SK-N-SH treated with all-trans-retinoic acid at 6 μM for 48 hours (cell line): ENCODE results near the gene SLC24A4.

Experiments
- ATAC-seq: fragments of 200-7000 bp; cut with Tn5 transposase; 3 replicates; pipeline ENCODE4 v1.9.1; 2020; ENCODE audit warnings: mild to moderate bottlenecking, moderate library complexity
- ARNTL ChIP-seq: fragments of 450-650 bp; formaldehyde crosslinking; IDR thresholded peaks from 2 replicates; pipeline ENCODE4 v1.5.0; 2020; ENCODE audit warnings: low read depth, mild to moderate bottlenecking, moderate library complexity, borderline replicate concordance
- BACH2 ChIP-seq: fragments of 250-450 bp; sonication (Bioruptor Pico); IDR thresholded peaks from 2 replicates; pipeline ENCODE4 v1.9.0; 2021; ENCODE audit warnings: mild to moderate bottlenecking, borderline replicate concordance
- CSDC2 ChIP-seq: fragments of 250-450 bp; sonication (Bioruptor Pico); IDR thresholded peaks from 2 replicates; pipeline ENCODE4 v1.5.0; 2020; ENCODE audit warnings: mild to moderate bottlenecking, moderate library complexity
- ESRRG ChIP-seq: fragments of 250-450 bp; sonication (Bioruptor Pico); IDR thresholded peaks from 2 replicates; pipeline ENCODE4 v1.6.1; 2021; ENCODE audit warnings: mild to moderate bottlenecking
- GLIS3 ChIP-seq: fragments of 250-450 bp; sonication (Bioruptor Pico); IDR thresholded peaks from 2 replicates; pipeline ENCODE4 v1.5.0; 2020; ENCODE audit warnings: mild to moderate bottlenecking, moderate library complexity
- ISL1 ChIP-seq: fragments of 250-450 bp; sonication (Bioruptor Pico); IDR thresholded peaks from 2 replicates; pipeline ENCODE4 v2.1.2; 2022; ENCODE audit warnings: mild to moderate bottlenecking, moderate library complexity
- OSR1 ChIP-seq: fragments of 250-450 bp; sonication (Bioruptor Pico); IDR thresholded peaks from 2 replicates; pipeline ENCODE4 v1.8.0; 2022; ENCODE audit warnings: moderate library complexity, mild to moderate bottlenecking, inconsistent platforms
- PPARA ChIP-seq: fragments of 250-450 bp; sonication (Bioruptor Pico); IDR thresholded peaks from 2 replicates; pipeline ENCODE4 v1.5.0; 2020; ENCODE audit warnings: mild to moderate bottlenecking, borderline replicate concordance
- RARB ChIP-seq: fragments of 250-450 bp; sonication (Bioruptor Pico); IDR thresholded peaks from 2 replicates; pipeline ENCODE4 v1.8.0; 2021; ENCODE audit warnings: mild to moderate bottlenecking, moderate library complexity
- SNAI2 ChIP-seq: fragments of 250-450 bp; sonication (Bioruptor Pico); IDR thresholded peaks from 2 replicates; pipeline ENCODE4 v1.5.0; 2020; ENCODE audit warnings: mild to moderate bottlenecking, moderate library complexity
- TCF4 ChIP-seq: fragments of 250-450 bp; sonication (Bioruptor Pico); IDR thresholded peaks from 2 replicates; pipeline ENCODE4 v1.8.0; 2021; ENCODE audit warnings: mild to moderate bottlenecking, moderate library complexity, borderline replicate concordance
- TOX ChIP-seq: fragments of 250-450 bp; sonication (Bioruptor Pico); IDR thresholded peaks from 2 replicates; pipeline ENCODE4 v1.8.0; 2021; ENCODE audit warnings: mild to moderate bottlenecking, moderate library complexity, borderline replicate concordance
- ZFP30 ChIP-seq: fragments of 450-650 bp; formaldehyde crosslinking; IDR thresholded peaks from 2 replicates; pipeline ENCODE4 v1.5.0; 2022; ENCODE audit warnings: mild to moderate bottlenecking, moderate library complexity
- ZNF565 ChIP-seq: fragments of 450-650 bp; formaldehyde crosslinking; conservative IDR thresholded peaks from 2 replicates; pipeline ENCODE4 v1.5.0; 2020; ENCODE audit warnings: low read depth, mild to moderate bottlenecking, moderate library complexity
- ZNF8 ChIP-seq: fragments of 450-650 bp; formaldehyde crosslinking; IDR thresholded peaks from 2 replicates; pipeline ENCODE4 v1.5.0; 2020; ENCODE audit warnings: mild to moderate bottlenecking, moderate library complexity
- TF ChIP-seq, protein P1 (sequence below): fragments of 250-450 bp; sonication (Bioruptor Pico); IDR thresholded peaks from 2 replicates; pipeline ENCODE4 v1.5.0; 2020; ENCODE audit warnings: mild to moderate bottlenecking, moderate library complexity
- TF ChIP-seq, protein P2 (sequence below): fragments of 250-450 bp; sonication (Bioruptor Pico); IDR thresholded peaks from 2 replicates; pipeline ENCODE4 v1.8.0; 2020; ENCODE audit warnings: mild to moderate bottlenecking, moderate library complexity, borderline replicate concordance
- TF ChIP-seq, protein P3 (sequence below): fragments of 250-450 bp; sonication (Bioruptor Pico); IDR thresholded peaks from 2 replicates; pipeline ENCODE4 v1.8.0; 2021; ENCODE audit warnings: low read depth, mild to moderate bottlenecking, moderate library complexity, borderline replicate concordance
- TF ChIP-seq, protein P4 (sequence below): fragments of 250-450 bp; sonication (Bioruptor Pico); IDR thresholded peaks from 2 replicates; pipeline ENCODE4 v1.5.1; 2021; ENCODE audit warnings: mild to moderate bottlenecking, moderate library complexity
- TF ChIP-seq, protein P5 (sequence below): fragments of 250-450 bp; sonication (Bioruptor Pico); IDR thresholded peaks from 2 replicates; pipeline ENCODE4 v1.5.1; 2020; ENCODE audit warnings: low read depth, mild to moderate bottlenecking, moderate library complexity

Gene SLC24A4

DNA sequence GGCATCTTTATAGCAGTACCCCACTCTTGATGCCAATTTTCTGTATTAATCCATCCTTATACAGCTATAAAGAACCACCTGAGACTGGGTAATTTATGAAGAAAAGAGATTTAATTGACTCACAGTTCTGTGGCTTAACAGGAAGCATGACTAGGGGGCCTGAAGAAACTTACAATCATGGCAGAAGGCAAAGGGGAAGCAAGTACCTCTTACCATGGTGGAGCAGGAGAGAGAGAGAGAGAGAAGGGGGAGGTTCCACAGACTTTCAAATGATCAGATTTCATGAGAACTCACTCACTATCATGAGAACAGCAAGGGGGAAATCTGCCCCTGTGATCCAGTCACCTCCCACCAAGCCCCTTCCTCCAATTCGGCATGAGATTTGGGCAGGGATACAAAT lies 84.4 kb downstream of the SLC24A4 start:
- no peak for ATAC-seq
- TF ChIP-seq PPARA (CRISPR knock-in tag), result no peak

DNA sequence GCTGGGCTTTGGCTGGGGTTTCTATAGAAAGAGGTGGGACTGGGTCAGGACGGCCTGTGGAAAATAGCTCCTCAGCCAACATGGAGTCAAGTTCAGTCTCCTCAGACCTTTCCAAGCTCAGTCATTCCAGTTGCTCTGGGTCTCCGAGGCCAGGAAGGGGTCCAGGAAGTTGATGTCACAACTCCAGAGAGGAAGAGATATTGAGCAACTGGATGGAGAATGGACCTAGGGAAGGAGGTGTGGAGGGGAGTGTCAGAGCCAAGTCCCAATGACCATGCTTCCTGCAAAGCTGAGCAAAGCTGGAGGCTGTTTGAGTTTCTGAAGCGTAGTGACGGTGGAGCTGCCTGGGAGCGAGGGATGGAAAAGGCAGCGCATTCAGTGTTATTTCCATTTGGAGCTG lies 86.1 kb downstream of the SLC24A4 start:
- no peak for ATAC-seq
- TF ChIP-seq ARNTL (CRISPR knock-in tag) (no peak), TCF4 (no peak), GLIS3 (CRISPR knock-in tag) (no peak), PPARA (CRISPR knock-in tag) (no peak), ISL1 (CRISPR knock-in tag) (no peak), SNAI2 (CRISPR knock-in tag) (no peak), ZNF8 (CRISPR knock-in tag) (no peak), RARB (CRISPR knock-in tag) (no peak), OSR1 (CRISPR knock-in tag) (no peak), ZNF565 (CRISPR knock-in tag) (no peak), ZFP30 (no peak), TOX (CRISPR knock-in tag) (no peak), BACH2 (CRISPR knock-in tag) (no peak), CSDC2 (CRISPR knock-in tag) (no peak)
- TF ChIP-seq, protein P1, sequence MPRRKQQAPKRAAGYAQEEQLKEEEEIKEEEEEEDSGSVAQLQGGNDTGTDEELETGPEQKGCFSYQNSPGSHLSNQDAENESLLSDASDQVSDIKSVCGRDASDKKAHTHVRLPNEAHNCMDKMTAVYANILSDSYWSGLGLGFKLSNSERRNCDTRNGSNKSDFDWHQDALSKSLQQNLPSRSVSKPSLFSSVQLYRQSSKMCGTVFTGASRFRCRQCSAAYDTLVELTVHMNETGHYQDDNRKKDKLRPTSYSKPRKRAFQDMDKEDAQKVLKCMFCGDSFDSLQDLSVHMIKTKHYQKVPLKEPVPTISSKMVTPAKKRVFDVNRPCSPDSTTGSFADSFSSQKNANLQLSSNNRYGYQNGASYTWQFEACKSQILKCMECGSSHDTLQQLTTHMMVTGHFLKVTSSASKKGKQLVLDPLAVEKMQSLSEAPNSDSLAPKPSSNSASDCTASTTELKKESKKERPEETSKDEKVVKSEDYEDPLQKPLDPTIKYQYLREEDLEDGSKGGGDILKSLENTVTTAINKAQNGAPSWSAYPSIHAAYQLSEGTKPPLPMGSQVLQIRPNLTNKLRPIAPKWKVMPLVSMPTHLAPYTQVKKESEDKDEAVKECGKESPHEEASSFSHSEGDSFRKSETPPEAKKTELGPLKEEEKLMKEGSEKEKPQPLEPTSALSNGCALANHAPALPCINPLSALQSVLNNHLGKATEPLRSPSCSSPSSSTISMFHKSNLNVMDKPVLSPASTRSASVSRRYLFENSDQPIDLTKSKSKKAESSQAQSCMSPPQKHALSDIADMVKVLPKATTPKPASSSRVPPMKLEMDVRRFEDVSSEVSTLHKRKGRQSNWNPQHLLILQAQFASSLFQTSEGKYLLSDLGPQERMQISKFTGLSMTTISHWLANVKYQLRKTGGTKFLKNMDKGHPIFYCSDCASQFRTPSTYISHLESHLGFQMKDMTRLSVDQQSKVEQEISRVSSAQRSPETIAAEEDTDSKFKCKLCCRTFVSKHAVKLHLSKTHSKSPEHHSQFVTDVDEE, result no peak
- TF ChIP-seq, protein P2, sequence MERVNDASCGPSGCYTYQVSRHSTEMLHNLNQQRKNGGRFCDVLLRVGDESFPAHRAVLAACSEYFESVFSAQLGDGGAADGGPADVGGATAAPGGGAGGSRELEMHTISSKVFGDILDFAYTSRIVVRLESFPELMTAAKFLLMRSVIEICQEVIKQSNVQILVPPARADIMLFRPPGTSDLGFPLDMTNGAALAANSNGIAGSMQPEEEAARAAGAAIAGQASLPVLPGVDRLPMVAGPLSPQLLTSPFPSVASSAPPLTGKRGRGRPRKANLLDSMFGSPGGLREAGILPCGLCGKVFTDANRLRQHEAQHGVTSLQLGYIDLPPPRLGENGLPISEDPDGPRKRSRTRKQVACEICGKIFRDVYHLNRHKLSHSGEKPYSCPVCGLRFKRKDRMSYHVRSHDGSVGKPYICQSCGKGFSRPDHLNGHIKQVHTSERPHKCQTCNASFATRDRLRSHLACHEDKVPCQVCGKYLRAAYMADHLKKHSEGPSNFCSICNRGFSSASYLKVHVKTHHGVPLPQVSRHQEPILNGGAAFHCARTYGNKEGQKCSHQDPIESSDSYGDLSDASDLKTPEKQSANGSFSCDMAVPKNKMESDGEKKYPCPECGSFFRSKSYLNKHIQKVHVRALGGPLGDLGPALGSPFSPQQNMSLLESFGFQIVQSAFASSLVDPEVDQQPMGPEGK (CRISPR knock-in tag), result no peak
- TF ChIP-seq, protein P3, sequence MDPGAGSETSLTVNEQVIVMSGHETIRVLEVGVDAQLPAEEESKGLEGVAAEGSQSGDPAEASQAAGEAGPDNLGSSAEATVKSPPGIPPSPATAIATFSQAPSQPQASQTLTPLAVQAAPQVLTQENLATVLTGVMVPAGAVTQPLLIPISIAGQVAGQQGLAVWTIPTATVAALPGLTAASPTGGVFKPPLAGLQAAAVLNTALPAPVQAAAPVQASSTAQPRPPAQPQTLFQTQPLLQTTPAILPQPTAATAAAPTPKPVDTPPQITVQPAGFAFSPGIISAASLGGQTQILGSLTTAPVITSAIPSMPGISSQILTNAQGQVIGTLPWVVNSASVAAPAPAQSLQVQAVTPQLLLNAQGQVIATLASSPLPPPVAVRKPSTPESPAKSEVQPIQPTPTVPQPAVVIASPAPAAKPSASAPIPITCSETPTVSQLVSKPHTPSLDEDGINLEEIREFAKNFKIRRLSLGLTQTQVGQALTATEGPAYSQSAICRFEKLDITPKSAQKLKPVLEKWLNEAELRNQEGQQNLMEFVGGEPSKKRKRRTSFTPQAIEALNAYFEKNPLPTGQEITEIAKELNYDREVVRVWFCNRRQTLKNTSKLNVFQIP (CRISPR knock-in tag), result no peak
- TF ChIP-seq, protein P4, sequence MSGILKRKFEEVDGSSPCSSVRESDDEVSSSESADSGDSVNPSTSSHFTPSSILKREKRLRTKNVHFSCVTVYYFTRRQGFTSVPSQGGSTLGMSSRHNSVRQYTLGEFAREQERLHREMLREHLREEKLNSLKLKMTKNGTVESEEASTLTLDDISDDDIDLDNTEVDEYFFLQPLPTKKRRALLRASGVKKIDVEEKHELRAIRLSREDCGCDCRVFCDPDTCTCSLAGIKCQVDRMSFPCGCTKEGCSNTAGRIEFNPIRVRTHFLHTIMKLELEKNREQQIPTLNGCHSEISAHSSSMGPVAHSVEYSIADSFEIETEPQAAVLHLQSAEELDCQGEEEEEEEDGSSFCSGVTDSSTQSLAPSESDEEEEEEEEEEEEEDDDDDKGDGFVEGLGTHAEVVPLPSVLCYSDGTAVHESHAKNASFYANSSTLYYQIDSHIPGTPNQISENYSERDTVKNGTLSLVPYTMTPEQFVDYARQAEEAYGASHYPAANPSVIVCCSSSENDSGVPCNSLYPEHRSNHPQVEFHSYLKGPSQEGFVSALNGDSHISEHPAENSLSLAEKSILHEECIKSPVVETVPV (CRISPR knock-in tag), result no peak
- TF ChIP-seq, protein P5, sequence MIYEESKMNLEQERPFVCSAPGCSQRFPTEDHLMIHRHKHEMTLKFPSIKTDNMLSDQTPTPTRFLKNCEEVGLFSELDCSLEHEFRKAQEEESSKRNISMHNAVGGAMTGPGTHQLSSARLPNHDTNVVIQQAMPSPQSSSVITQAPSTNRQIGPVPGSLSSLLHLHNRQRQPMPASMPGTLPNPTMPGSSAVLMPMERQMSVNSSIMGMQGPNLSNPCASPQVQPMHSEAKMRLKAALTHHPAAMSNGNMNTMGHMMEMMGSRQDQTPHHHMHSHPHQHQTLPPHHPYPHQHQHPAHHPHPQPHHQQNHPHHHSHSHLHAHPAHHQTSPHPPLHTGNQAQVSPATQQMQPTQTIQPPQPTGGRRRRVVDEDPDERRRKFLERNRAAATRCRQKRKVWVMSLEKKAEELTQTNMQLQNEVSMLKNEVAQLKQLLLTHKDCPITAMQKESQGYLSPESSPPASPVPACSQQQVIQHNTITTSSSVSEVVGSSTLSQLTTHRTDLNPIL (CRISPR knock-in tag), result no peak

DNA sequence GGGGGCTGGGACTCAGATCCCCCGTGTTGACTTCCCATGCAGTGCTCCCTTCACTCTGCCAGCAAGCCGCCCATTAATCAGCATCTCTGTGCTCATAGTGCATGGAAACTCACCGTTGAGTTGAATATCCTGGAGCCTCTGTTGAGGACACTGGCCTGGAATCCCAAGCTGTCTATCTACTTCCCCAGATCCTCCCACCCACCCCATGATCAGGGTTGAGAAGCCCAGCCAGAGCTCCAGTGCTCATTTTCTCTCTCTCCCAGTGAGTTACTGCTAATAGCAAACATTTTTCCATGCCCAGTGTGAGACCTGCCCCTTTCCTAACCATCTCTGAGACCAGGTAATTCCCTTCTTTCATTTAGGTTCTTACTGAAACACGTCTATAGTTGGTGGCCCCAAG lies 88.2 kb downstream of the SLC24A4 start:
- no peak for ATAC-seq
- TF ChIP-seq ZNF565 (CRISPR knock-in tag), result no peak
- TF ChIP-seq PPARA (CRISPR knock-in tag), result no peak
- no peak for TF ChIP-seq ISL1 (CRISPR knock-in tag)
- no peak for TF ChIP-seq GLIS3 (CRISPR knock-in tag)
- TF ChIP-seq, protein P4 (CRISPR knock-in tag), result no peak
- no peak for TF ChIP-seq ESRRG (CRISPR knock-in tag)
- TF ChIP-seq, protein P1, result no peak
- TF ChIP-seq, protein P5 (CRISPR knock-in tag), result no peak
- TF ChIP-seq, protein P2 (CRISPR knock-in tag), result no peak
- TF ChIP-seq ZFP30, result no peak
- TF ChIP-seq TOX (CRISPR knock-in tag), result no peak
